SU-DHL-6 (cell line): Measurements from ENCODE around the gene HTR5A.

ENCODE experiments used
- CTCF ChIP-seq: fragments of 200-600 bp; sonication (generic); IDR thresholded peaks from one replicate; pipeline ENCODE4 v1.5.1; 2017; ENCODE audit warnings: antibody characterized with exemption, mild to moderate bottlenecking, low read length, moderate library complexity; ENCODE audit not compliant: insufficient read depth, poor library complexity, severe bottlenecking
- EZH2phosphoT487 ChIP-seq: fragments of 200-600 bp; sonication (generic), shearing (Covaris generic); conservative IDR thresholded peaks from 2 replicates; pipeline ENCODE4 v1.6.1; 2018; ENCODE audit warnings: mild to moderate bottlenecking, antibody characterized with exemption, low read length, moderate library complexity, mixed read lengths

- TF ChIP-seq CTCF (no peak), EZH2phosphoT487 (no peak)
Measured at GRCh38 chr7:155048006-155048405, 22.1 kb upstream of the HTR5A start.
